ENCODE measurements around the gene BEST3.
A peak's percentile ranks its signal among the peaks of the same experiment; 100 is the strongest.

BEST3 gene

GRCh38 chr12:69623970-69624369, 75.1 kb downstream of the BEST3 start:
- H3K9me3 ChIP-seq (ENCODE audit: insufficient read depth, low read depth, low read length) = no peaks in the 10 kb centered on the region
- no peak overlapping the region for H3K27ac ChIP-seq (ENCODE audit: low read depth, low read length)
- H2BK12ac ChIP-seq (ENCODE audit: low read length) = no peak overlapping the region
- WGBS (ENCODE audit: extremely low coverage, insufficient coverage, insufficient read length) = no CpG with 5 or more reads among the region's 13 CpGs
- no peak overlapping the region for H2BK120ac ChIP-seq (ENCODE audit: insufficient read depth, low read length, poor library complexity)
- H3K4me3 ChIP-seq (ENCODE audit: low read depth, low read length) = no peak overlapping the region
- H3K27me3 ChIP-seq (ENCODE audit: insufficient read depth, low read length) = no peaks in the 10 kb centered on the region
- no peak overlapping the region for H2AK5ac ChIP-seq (ENCODE audit: low read length)
- H4K91ac ChIP-seq (ENCODE audit: low read depth, low read length) = no peak overlapping the region
- H3K36me3 ChIP-seq (ENCODE audit: control insufficient read depth in 1 of 2, insufficient read depth in 2 of 2, low read length in 2 of 2) = no peaks in the 10 kb centered on the region
- H4K12ac ChIP-seq (ENCODE audit: low read depth, low read length) = no peak overlapping the region
- H3K79me2 ChIP-seq (ENCODE audit: control insufficient read depth, insufficient read depth, low read length, poor library complexity) = no peaks in the 10 kb centered on the region
- no peaks in the 10 kb centered on the region for H3K4me1 ChIP-seq (ENCODE audit: control insufficient read depth in 1 of 2, insufficient read depth in 2 of 2, low read length in 2 of 2)
- H4K8ac ChIP-seq (ENCODE audit: low read depth, low read length) = no peak overlapping the region
- H3K4ac ChIP-seq (ENCODE audit: low read depth, low read length) = no peak overlapping the region
- H2BK5ac ChIP-seq (ENCODE audit: low read depth, low read length, poor library complexity) = no peak overlapping the region
- no peak overlapping the region for H3K23ac ChIP-seq (ENCODE audit: low read length)
- no peaks in the 10 kb centered on the region for H3K79me1 ChIP-seq (ENCODE audit: low read length)
- no peak overlapping the region for H3K9ac ChIP-seq (ENCODE audit: low read length)
- no peak overlapping the region for H3K18ac ChIP-seq (ENCODE audit: low read length)
- H2AFZ ChIP-seq (ENCODE audit: insufficient read depth, low read length, poor library complexity) = no peak overlapping the region
- no peak for DNase-seq
- H3K4me2 ChIP-seq (ENCODE audit: low read length) = no peak overlapping the region
- H3K14ac ChIP-seq (ENCODE audit: low read length) = no peak overlapping the region

- Histone ChIP-seq H3K14ac (ENCODE audit: low read length) (no peak overlapping the region), H3K4me2 (ENCODE audit: low read length) (no peak overlapping the region), H4K12ac (ENCODE audit: low read depth, low read length) (no peak overlapping the region), H3K9ac (ENCODE audit: low read length) (no peak overlapping the region), H3K27me3 (ENCODE audit: insufficient read depth, low read length) (no peaks in the 10 kb centered on the region), H4K91ac (ENCODE audit: low read depth, low read length) (no peak overlapping the region), H4K8ac (ENCODE audit: low read depth, low read length) (no peak overlapping the region), H2AK5ac (ENCODE audit: low read length) (no peak overlapping the region), H3K9me3 (ENCODE audit: insufficient read depth, low read depth, low read length) (no peaks in the 10 kb centered on the region), H2BK5ac (ENCODE audit: low read depth, low read length, poor library complexity) (no peak overlapping the region), H3K18ac (ENCODE audit: low read length) (no peak overlapping the region), H3K4ac (ENCODE audit: low read depth, low read length) (no peak overlapping the region), H2BK120ac (ENCODE audit: insufficient read depth, low read length, poor library complexity) (no peak overlapping the region), H3K4me1 (ENCODE audit: control insufficient read depth in 1 of 2, insufficient read depth in 2 of 2, low read length in 2 of 2) (no peaks in the 10 kb centered on the region), H3K23ac (ENCODE audit: low read length) (no peak overlapping the region), H3K4me3 (ENCODE audit: low read depth, low read length) (no peak overlapping the region), H2AFZ (ENCODE audit: insufficient read depth, low read length, poor library complexity) (no peak overlapping the region), H3K79me1 (ENCODE audit: low read length) (no peaks in the 10 kb centered on the region), H2BK12ac (ENCODE audit: low read length) (no peak overlapping the region), H3K27ac (ENCODE audit: low read depth, low read length) (no peak overlapping the region), H3K79me2 (ENCODE audit: control insufficient read depth, insufficient read depth, low read length, poor library complexity) (no peaks in the 10 kb centered on the region), H3K36me3 (ENCODE audit: control insufficient read depth in 1 of 2, insufficient read depth in 2 of 2, low read length in 2 of 2) (no peaks in the 10 kb centered on the region)
- no peak for DNase-seq
- WGBS (ENCODE audit: extremely low coverage, insufficient coverage, insufficient read length) = no CpG with 5 or more reads among the region's 2 CpGs
Measured at GRCh38 chr12:69621551-69621950, 77.6 kb downstream of the BEST3 start.

- H3K27ac ChIP-seq (ENCODE audit: low read depth, low read length) = no peak overlapping the region
- no peak overlapping the region for H2BK5ac ChIP-seq (ENCODE audit: low read depth, low read length, poor library complexity)
- no peak overlapping the region for H2AFZ ChIP-seq (ENCODE audit: insufficient read depth, low read length, poor library complexity)
- no peaks in the 10 kb centered on the region for H3K9me3 ChIP-seq (ENCODE audit: insufficient read depth, low read depth, low read length)
- H3K4me3 ChIP-seq (ENCODE audit: low read depth, low read length) = no peak overlapping the region
- no peaks in the 10 kb centered on the region for H3K4me1 ChIP-seq (ENCODE audit: control insufficient read depth in 1 of 2, insufficient read depth in 2 of 2, low read length in 2 of 2)
- no peak overlapping the region for H4K8ac ChIP-seq (ENCODE audit: low read depth, low read length)
- H3K36me3 ChIP-seq (ENCODE audit: control insufficient read depth in 1 of 2, insufficient read depth in 2 of 2, low read length in 2 of 2) = no peaks in the 10 kb centered on the region
- no peak overlapping the region for H3K18ac ChIP-seq (ENCODE audit: low read length)
- H3K79me2 ChIP-seq (ENCODE audit: control insufficient read depth, insufficient read depth, low read length, poor library complexity) = no peaks in the 10 kb centered on the region
- H3K79me1 ChIP-seq (ENCODE audit: low read length) = no peaks in the 10 kb centered on the region
- no peak overlapping the region for H3K14ac ChIP-seq (ENCODE audit: low read length)
- no peak overlapping the region for H2BK12ac ChIP-seq (ENCODE audit: low read length)
- H3K4ac ChIP-seq (ENCODE audit: low read depth, low read length) = no peak overlapping the region
- WGBS (ENCODE audit: extremely low coverage, insufficient coverage, insufficient read length) = no CpG with 5 or more reads among the region's 2 CpGs
- H3K23ac ChIP-seq (ENCODE audit: low read length) = no peak overlapping the region
- no peak overlapping the region for H3K9ac ChIP-seq (ENCODE audit: low read length)
- no peak overlapping the region for H4K91ac ChIP-seq (ENCODE audit: low read depth, low read length)
- H2BK120ac ChIP-seq (ENCODE audit: insufficient read depth, low read length, poor library complexity) = no peak overlapping the region
- no peaks in the 10 kb centered on the region for H3K27me3 ChIP-seq (ENCODE audit: insufficient read depth, low read length)
- no peak overlapping the region for H2AK5ac ChIP-seq (ENCODE audit: low read length)
- peak in 1 of 2 donors; percentile 21 for DNase-seq
- H3K4me2 ChIP-seq (ENCODE audit: low read length) = no peak overlapping the region
- no peak overlapping the region for H4K12ac ChIP-seq (ENCODE audit: low read depth, low read length)
Measured at GRCh38 chr12:69620921-69621320, 78.2 kb downstream of the BEST3 start.

GRCh38 chr12:69620077-69620476, 79.0 kb downstream of the BEST3 start:
- no peak overlapping the region for H3K27ac ChIP-seq (ENCODE audit: low read depth, low read length)
- no peak overlapping the region for H2BK120ac ChIP-seq (ENCODE audit: insufficient read depth, low read length, poor library complexity)
- H3K23ac ChIP-seq (ENCODE audit: low read length) = no peak overlapping the region
- WGBS (ENCODE audit: extremely low coverage, insufficient coverage, insufficient read length) = no CpG with 5 or more reads among the region's 4 CpGs
- no peak overlapping the region for H2AFZ ChIP-seq (ENCODE audit: insufficient read depth, low read length, poor library complexity)
- H2AK5ac ChIP-seq (ENCODE audit: low read length) = no peak overlapping the region
- H2BK5ac ChIP-seq (ENCODE audit: low read depth, low read length, poor library complexity) = no peak overlapping the region
- no peaks in the 10 kb centered on the region for H3K9me3 ChIP-seq (ENCODE audit: insufficient read depth, low read depth, low read length)
- no peak overlapping the region for H2BK12ac ChIP-seq (ENCODE audit: low read length)
- no peak overlapping the region for H3K14ac ChIP-seq (ENCODE audit: low read length)
- H4K91ac ChIP-seq (ENCODE audit: low read depth, low read length) = no peak overlapping the region
- H3K4me1 ChIP-seq (ENCODE audit: control insufficient read depth in 1 of 2, insufficient read depth in 2 of 2, low read length in 2 of 2) = no peaks in the 10 kb centered on the region
- no peak overlapping the region for H3K4me2 ChIP-seq (ENCODE audit: low read length)
- no peak overlapping the region for H3K18ac ChIP-seq (ENCODE audit: low read length)
- no peak overlapping the region for H3K4me3 ChIP-seq (ENCODE audit: low read depth, low read length)
- no peaks in the 10 kb centered on the region for H3K27me3 ChIP-seq (ENCODE audit: insufficient read depth, low read length)
- H3K9ac ChIP-seq (ENCODE audit: low read length) = no peak overlapping the region
- no peak overlapping the region for H3K4ac ChIP-seq (ENCODE audit: low read depth, low read length)
- H3K79me2 ChIP-seq (ENCODE audit: control insufficient read depth, insufficient read depth, low read length, poor library complexity) = no peaks in the 10 kb centered on the region
- no peak overlapping the region for H4K12ac ChIP-seq (ENCODE audit: low read depth, low read length)
- H3K36me3 ChIP-seq (ENCODE audit: control insufficient read depth in 1 of 2, insufficient read depth in 2 of 2, low read length in 2 of 2) = no peaks in the 10 kb centered on the region
- no peak for DNase-seq
- no peak overlapping the region for H4K8ac ChIP-seq (ENCODE audit: low read depth, low read length)
- H3K79me1 ChIP-seq (ENCODE audit: low read length) = no peaks in the 10 kb centered on the region

All from trophoblast cell (in vitro differentiated cells and primary cell).